GM04504 (cell line): ENCODE results near the gene PACSIN3.

Experiments
- DNase-seq: peaks from one replicate; pipeline ENCODE4 v3.0.0-alpha.2; 2012; ENCODE audit warnings: low read depth

Gene PACSIN3

DNA sequence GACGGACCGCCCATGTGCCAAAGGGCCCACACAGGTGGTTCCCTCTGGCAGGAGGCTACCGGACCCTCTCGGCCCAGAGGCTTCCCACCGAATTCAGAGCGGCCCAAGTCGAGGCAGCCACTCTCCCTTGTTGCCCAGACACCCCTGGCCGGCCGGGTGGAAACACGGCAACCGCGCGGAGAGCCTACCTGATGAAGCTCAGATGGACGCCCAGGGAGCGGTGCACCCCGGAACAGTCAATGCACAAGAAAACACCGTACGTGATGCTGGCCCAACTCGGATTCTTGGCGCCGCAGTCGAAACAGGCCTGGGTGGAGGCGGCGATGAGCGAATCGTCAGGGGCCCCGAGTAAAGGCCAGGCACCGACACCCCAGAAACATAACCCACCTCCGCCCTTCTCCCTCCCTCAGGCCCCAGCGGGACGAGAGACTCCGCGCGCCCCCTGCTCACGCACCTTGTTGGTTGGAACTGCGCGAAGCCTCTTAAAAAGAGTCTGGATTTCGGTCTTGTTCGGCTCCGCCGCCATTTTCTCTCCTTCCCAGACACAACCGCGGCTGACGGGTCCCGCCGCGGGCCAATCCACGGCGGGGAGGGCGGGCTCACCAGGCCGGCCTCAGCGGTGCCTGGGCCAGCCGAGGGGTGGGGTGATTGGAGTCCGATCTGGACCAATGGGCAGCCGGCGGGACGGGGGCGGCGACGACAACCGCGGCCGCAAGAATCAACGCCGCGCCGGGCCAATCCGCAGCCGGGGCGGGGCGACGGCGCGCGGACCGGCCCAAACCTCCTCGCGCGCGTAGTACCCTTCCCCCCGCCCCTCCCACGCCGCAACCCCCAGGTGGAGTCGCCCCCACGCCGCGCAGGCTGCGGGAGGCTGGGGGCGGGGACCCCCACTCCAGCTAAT, 9.7 kb downstream of the PACSIN3 start, which contains the start of gene ARFGAP2:
TSS of gene ARFGAP2 (minus strand) at position 552 of the 901 bp plus-strand sequence. CDS start at position 526, 26 bp downstream.
- DNase-seq, result peak; percentile 94

- no peak for DNase-seq
Measured at GRCh38 chr11:47175746-47176327, 10.4 kb downstream of the PACSIN3 start.

GRCh38 chr11:47172740-47173336, 13.4 kb downstream of the PACSIN3 start:
- no peak for DNase-seq

GRCh38 chr11:47171856-47172255, 14.4 kb downstream of the PACSIN3 start:
- no peak for DNase-seq

GRCh38 chr11:47171061-47171838, 15.0 kb downstream of the PACSIN3 start:
- no peak for DNase-seq

DNA sequence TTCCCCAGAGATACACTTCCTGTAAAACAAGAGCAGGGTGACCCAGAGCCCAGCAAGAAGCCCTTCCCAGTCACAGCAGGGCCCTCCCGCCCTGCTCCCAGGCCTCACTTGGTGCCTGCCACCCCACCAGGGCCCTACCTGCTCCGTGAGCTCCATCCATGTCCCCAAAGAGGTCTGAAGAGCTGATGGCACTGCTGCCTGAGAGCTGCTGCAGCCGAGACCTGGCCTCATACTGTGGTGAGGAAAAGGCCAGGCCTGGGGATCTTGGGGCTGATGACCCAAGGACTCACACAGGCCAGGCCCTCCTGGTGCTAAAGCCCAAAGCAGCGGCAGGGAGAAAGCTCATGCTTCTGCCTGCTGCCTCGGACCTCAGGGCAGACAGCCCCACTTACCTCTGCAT, 19.9 kb downstream of the PACSIN3 start:
- DNase-seq, result no peak

DNA sequence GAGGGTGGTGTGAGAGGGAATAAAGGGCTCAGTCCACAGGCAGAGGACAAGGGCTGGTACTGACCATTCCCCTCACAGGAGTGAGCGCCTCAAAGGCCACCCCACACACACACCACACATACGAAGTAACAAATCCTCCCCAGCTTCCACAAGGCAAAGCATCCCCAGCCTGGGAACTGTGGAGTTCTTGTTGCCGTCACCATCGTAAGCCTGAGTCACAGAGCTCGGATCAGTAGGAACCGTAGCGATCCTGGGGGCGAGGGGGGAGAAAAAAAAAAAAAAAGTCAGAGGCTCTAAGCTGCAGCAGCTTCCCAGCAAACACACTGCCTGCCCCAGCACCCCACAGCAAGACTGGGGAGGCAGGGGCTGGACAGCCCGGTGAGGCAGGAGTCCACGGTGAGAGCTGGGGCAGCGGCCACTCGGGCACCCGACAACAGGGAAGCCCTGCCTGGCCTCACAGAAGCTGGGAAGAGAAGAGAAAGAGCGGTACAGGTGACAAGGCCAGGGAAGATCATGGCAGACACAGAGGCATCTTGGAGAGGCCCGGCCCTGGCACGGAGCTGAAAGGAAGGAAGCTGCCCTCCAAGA, 20.9 kb downstream of the PACSIN3 start:
- no peak for DNase-seq

- no peak for DNase-seq
Measured at GRCh38 chr11:47164321-47164720, 21.9 kb downstream of the PACSIN3 start.

DNA sequence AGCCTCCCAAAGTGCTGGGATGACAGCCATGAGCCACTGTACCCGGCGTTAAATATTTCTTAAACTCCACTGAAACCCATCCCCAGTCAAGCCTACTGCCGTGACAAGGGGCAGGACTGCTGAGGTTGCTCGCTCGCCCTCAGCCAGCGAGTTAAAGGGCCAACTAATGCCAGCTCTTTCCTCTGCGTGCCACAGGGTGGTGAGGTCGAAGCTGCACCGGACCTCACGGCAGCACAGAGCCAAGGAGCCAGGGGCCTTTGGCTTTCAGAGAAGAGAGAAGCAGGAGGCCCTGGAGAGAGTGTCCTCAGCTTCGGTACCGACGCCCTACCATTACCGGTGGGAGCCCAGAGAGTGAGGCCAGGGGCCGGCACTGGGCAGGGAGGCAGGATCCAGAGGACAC, 22.3 kb downstream of the PACSIN3 start:
- DNase-seq, result no peak

GRCh38 chr11:47163193-47163592, 23.0 kb downstream of the PACSIN3 start:
- no peak for DNase-seq

DNA sequence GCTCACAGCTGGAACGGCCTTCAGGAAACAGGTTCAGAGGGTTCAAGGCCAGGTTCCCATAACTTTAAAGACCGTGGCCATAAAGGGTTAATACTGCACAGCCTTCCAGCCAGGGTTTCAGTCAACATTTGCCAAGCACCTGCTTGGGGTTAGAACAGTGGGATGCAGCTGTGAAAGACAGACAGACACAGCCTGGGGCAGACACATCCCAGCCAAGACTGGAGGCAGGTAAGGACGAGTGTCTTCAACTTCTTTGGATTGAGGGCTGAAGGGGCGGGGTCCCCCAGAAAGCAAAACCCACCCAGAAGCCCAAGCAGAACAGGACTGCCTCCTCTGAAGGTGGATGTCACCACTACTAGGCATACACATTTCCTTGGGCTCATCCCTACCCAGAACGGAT, 23.8 kb downstream of the PACSIN3 start:
- no peak for DNase-seq

DNA sequence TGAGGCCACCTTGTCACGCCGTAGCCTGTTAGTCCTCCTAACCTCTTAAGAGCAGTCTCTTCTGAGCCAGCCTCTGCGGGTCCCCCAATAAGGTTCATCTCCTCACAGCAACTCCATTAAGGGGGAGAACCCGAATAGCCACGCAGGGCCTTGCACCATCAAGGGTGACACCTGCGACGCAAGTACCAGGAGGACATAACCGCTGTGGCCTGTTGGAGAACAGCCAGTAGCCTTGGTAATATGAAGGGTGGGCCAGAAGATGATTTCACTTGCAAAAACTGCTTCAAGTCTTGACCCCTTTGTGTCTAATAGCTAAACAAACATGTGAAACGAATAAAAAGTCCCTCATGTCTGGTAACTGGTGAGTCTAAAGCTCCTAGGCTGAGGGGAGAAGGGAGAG, 24.3 kb downstream of the PACSIN3 start:
- DNase-seq, result no peak

- DNase-seq, result peak; percentile 36
Measured at GRCh38 chr11:47161134-47161854, 24.9 kb downstream of the PACSIN3 start.

- DNase-seq, result no peak
Measured at GRCh38 chr11:47160753-47161133, 25.5 kb downstream of the PACSIN3 start.

GRCh38 chr11:47158242-47158641, 28.0 kb downstream of the PACSIN3 start:
- no peak for DNase-seq

DNA sequence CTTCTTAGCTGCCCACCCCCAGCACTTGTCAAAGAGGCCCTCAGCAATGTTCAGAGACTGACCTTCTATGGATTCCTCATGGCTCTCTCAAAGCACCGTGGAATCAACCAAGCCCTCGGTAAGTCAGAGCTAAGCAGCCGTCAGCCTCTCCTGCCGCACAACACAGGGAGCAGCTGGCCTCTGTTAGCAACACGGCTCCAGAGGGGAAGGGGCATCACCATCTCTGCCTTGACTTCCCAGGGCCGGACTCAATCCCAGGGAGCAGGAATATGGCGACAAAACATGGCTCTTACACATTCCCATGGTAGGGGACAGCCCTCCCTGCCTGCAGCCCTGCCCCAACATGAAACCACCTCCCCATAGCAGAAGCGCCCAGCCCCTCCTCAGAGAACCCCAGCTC, 28.4 kb downstream of the PACSIN3 start:
- DNase-seq, result no peak

DNA sequence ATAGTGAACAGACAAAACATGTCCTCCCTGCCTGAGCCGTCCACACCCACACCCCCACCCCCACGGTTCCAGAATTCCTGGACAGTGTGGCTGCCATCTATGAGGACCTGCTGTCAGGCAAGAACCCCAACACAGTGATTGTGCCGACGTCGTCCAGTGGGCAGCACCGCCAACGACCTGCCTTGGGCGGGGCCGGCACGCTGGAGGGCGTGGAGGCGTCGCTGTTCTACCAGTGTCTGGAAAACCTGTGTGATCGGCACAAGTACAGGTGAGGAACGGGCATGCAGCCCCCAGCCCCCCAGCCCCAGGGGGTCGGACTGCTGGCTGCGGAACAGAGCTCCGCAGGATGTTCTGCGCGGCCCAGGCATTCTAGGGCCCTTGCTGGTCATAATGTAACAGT, 29.3 kb downstream of the PACSIN3 start:
- DNase-seq, result no peak

- no peak for DNase-seq
Measured at GRCh38 chr11:47156333-47156732, 29.9 kb downstream of the PACSIN3 start.

GRCh38 chr11:47155879-47156278, 30.4 kb downstream of the PACSIN3 start:
- DNase-seq, result no peak

GRCh38 chr11:47154616-47155570, 31.3 kb downstream of the PACSIN3 start:
- DNase-seq, result no peak
